Measurements from ENCODE around the gene ASNSD1. TPM values are rescaled to one million over a fixed set of nuclear protein-coding genes. Genes with fewer than 3 reads are reported as not detected.

The ASNSD1 gene
- total and polyA plus RNA-seq, 9 of the 15 experiments (the other 6 are each of a cell fraction or from before 2014, with no cell fraction given): 23.9 to 56.4 (median 38.3) TPM

DNA sequence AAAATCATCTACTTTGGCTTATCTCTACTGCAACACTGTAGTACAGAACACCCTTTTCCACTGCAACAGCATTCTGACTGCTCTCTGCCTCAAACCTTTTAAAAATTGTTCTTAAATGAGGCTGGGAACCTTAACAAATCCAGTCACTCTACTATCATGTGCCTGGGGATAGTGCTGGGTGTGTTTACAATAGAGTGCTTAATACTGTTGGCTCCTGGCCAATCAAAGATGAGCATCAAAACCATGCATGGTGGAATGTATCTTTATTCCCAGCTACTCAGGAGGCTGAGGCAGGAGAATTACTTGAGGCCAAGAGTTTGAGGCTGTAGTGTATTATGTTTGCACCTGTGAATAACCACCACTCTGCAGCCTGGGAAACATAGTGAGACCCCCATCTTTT is 20.6 kb downstream of the ASNSD1 start:
- intact Hi-C loops (cut with micrococcal nuclease): no loop called here
- no peak overlapping the region for H3K27ac ChIP-seq (ENCODE audit: extremely low read depth, low read depth, low read length)
- no peaks in the 10 kb centered on the region for H4K20me1 ChIP-seq (replicated peaks; ENCODE audit: control insufficient read depth, insufficient read depth, low read length)
- ChIA-PET CTCF (ENCODE audit: low intra/inter-chr PET ratio) (no interaction called here), POLR2A (interaction anchor here (0.6 kb wide), 2 partner anchors 9 to 241 kb away, joined by 3 read pairs; no protein-coding TSS in a partner anchor)
- in situ Hi-C loops (cut with MboI): no loop called here
- no peak for TF ChIP-seq GTF2A2 (tag; IDR thresholded peaks at IDR 0.05)
- TF ChIP-seq SMAD4 (CRISPR knock-in tag; conservative IDR thresholded peaks at IDR 0.05): no peak
- TF ChIP-seq, protein P1, sequence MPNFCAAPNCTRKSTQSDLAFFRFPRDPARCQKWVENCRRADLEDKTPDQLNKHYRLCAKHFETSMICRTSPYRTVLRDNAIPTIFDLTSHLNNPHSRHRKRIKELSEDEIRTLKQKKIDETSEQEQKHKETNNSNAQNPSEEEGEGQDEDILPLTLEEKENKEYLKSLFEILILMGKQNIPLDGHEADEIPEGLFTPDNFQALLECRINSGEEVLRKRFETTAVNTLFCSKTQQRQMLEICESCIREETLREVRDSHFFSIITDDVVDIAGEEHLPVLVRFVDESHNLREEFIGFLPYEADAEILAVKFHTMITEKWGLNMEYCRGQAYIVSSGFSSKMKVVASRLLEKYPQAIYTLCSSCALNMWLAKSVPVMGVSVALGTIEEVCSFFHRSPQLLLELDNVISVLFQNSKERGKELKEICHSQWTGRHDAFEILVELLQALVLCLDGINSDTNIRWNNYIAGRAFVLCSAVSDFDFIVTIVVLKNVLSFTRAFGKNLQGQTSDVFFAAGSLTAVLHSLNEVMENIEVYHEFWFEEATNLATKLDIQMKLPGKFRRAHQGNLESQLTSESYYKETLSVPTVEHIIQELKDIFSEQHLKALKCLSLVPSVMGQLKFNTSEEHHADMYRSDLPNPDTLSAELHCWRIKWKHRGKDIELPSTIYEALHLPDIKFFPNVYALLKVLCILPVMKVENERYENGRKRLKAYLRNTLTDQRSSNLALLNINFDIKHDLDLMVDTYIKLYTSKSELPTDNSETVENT (CRISPR knock-in tag; IDR thresholded peaks at IDR 0.05): no peak
- TF ChIP-seq NFIC (IDR thresholded peaks at IDR 0.05): peak; percentile 62
- no peak for TF ChIP-seq NR3C1 (CRISPR knock-in tag; IDR thresholded peaks at IDR 0.05)
- FAIRE-seq (no peak), DNase-seq (ENCODE audit: extremely low read depth in 1 of 4, low spot score in 3 of 4) (no peak), ATAC-seq (no peak)
- peaks cover 4 to 9% of the 10 kb centered on the region in 2 experiments; a peak in 4 of 5 replicates for H3K4me1 ChIP-seq (replicated peaks in 1 of 2; ENCODE audit: control insufficient read depth in 2 of 2, insufficient read depth in 2 of 2, low read length in 2 of 2)
- no peak overlapping the region for H2AFZ ChIP-seq (ENCODE audit: low read depth, low read length)
- no peak overlapping the region for H3K9ac ChIP-seq (ENCODE audit: insufficient read depth in 1 of 2, low read depth in 2 of 2, low read length in 2 of 2)
- H3K4me3 ChIP-seq: no peak overlapping the region
- H3K4me2 ChIP-seq (ENCODE audit: insufficient read depth, low read length): no peak overlapping the region
- no peaks in the 10 kb centered on the region for H3K9me1 ChIP-seq (ENCODE audit: control insufficient read depth, insufficient read depth, low read length)
- H3K36me3 ChIP-seq (ENCODE audit: control insufficient read depth, insufficient read depth, low read length): no peaks in the 10 kb centered on the region
- no TSS peak for BruUV-seq (replicated peaks)
- no peaks in the 10 kb centered on the region for H3K27me3 ChIP-seq (ENCODE audit: control insufficient read depth in 2 of 2, insufficient read depth in 2 of 2, low read length in 2 of 2)
- H3K79me2 ChIP-seq (ENCODE audit: control insufficient read depth, insufficient read depth, low read length): no peaks in the 10 kb centered on the region
- H3K9me3 ChIP-seq (replicated peaks; ENCODE audit: control insufficient read depth, insufficient read depth, low read depth, low read length): no peaks in the 10 kb centered on the region
